ENCODE data around the gene SCEL.
"Not testable (repeated sequence)": the region's sequence is repeated elsewhere in the genome, so short reads cannot be mapped to it uniquely, and the experiment has no call there.

SCEL gene

DNA sequence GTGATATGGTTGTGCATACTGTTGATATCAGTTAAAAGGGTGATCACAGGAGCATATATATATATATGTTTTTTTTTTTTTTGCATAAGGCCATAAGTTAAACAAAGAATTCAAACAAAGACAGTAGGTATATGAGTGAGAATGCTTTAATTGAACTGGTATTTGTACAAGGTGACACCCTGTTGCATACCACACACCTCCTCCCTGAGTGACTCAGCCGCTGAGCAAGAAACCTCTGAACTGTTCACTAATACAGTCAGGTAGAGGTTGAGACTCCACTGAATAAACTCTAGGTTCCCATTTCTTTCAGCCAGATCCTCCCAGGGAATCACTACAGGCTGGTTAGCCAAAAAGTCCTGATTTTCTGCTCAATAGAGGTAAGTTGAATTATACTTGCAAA, at the start of gene SCEL:
TSS of gene SCEL (plus strand) at position 259 of the 400 bp plus-strand sequence. CDS start 20,170 bp downstream, outside the sequence.
- DNase-seq, result no peak

GRCh38 chr13:77489566-77490337, 45.8 kb upstream of the SCEL start:
- no peak for DNase-seq

DNA sequence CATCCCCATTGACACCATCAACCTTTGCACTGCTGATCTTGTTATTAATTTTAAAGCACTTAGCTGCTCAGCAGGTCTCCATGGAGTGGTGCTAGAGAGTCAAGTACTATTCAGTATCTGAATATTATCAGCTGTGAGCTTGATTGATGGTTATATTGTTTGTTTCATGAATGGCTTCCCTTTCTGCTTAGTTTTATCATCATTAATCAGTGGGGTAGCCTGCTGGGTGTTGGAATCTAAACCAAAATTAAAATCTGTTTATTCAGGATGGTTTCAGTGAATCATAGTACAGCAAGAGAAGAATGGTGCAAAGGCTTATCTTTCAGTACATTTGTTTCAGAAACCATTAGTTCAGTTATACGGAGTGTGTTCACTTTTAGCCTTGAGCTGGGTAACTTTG, 42.5 kb upstream of the SCEL start:
- no peak for DNase-seq

GRCh38 chr13:77494226-77494625, 41.3 kb upstream of the SCEL start:
- DNase-seq, result no peak

- no peak for DNase-seq
Measured at GRCh38 chr13:77497350-77497749, 38.2 kb upstream of the SCEL start.

- DNase-seq, result no peak
Measured at GRCh38 chr13:77497835-77498234, 37.7 kb upstream of the SCEL start.

DNA sequence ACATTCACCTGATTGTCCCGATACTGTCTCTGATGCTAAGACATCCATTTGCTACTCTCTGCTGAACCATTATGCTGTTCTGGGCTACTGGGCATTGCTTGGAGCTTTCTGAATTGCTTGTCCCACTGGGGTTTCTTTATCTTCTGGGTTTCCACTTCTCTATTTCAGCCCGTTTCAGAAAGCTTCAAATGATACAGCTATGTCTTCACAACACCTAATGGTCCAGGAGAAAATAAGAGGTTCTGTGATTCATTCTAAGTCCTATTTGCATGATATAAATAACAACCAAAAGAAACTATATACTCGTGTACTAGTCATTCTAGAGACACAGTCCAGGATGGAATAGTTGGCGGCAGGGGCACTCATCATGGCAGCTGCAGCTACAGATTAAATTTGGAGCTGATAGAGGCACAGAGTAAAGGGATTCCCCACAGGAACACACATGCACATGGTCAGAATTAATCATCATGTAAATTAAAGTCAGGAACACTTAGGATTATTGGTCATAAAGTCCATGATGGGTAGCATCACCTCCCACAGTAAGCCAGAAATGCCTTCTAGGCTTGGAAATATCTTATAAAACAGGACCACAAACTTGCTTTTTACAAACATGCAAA, 33.3 kb upstream of the SCEL start:
- DNase-seq, result no peak

DNA sequence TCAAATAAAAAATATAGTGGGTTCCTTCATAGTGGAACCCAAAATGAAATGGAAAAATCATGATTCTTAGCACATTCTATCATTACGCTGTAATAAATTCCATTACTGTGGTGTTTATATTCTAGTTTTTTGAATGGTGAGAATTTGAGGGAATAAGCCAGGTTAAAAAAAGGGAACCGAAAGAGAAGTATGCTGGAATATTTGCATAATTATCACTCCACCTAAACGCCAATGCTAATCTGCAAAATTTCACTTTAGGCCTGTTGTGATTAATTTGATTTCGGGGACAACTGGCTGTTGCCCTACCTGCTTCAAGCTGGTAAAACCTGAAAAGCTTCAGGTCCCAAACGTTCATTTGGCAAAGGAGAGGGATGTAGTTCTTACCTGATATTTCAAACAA, 32.1 kb upstream of the SCEL start:
- DNase-seq, result no peak

GRCh38 chr13:77506874-77507273, 28.6 kb upstream of the SCEL start:
- DNase-seq, result no peak

DNA sequence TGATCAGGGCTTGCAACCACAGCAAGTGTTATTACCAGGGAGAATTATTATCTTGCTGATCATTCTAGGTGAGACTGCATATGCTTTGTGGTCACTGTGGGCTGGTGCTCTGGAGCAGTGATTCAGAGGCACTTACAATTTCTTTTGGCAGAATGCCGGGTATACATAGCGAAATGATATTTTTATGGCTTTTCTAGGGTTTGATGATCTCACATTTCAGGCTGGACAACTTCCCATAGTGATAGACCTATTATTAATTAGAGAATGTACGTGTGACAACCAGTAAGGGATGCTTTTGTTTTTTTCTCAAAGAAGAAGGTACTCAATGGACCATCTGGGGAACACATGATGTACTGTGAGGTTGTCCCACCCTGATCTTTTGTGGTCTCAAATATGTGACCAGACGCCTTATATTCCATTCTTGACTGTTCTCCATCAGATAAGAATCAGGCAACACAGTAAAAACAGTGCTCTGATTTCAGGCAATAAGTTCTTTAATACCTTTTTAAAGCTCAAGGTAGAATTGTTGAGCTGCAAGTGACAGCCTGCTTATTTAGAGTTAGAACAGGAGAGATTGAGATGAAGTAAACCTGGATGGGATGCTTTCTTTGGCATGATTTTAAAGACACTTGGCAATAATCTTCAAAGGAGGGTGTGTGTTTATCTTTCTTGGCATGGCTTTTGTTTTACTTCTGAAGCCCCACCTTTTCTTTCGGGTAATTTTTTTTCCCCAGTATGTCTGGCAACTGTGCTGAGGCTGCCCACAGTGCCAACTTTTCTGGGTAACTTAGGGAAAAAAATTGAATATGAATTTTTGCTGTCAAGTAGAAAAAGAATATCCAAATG, 27.4 kb upstream of the SCEL start:
- DNase-seq, result no peak

DNA sequence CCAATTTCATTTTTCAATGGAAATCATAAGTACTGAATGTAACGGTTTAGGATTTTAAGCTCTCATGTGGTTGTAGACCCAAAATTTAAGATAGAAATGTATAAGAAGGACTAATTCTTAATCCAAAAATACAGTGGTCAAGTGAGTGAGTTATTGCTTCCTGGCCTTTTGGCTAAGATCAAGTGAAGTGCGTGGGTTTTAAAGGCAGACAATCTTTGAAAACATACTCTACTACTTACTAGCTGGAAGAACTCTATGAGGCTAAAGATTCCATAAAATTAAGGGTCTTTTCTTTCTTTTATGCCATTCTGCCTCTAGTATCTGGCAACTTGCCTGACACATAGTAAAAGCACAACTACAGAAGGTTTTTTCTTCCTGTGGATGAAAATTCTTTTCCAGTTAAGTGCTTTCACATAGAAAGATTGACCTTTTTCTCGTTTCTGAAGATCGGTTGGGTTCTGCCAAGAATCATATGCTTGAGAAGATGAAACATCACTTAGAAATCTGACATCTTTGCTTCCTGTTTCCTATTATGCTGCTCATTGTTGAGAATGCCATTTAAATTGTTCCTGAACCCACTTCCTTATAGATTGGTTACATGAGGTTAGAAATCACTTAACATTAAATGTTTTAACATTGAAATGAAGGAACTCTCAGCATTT, 26.4 kb upstream of the SCEL start:
- DNase-seq, result no peak

DNA sequence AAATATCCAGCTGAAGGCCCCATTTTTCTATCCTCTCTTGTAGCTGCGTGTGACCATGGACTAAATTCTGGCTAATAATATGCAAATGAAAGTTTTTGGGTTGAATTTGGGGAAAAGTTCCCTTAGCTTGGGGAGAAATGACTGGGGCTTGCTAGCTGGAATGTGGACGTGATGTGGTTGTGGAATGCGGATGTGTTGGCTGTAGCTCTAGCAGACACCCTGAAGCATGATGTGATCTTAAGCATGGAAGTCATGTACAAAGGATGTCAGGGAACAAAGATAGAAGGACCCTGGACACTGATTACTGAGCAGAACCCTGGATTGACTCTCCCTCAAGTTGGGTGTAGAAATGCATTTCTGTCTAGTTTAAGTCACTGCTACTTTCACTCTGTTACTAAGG, 25.4 kb upstream of the SCEL start:
- DNase-seq, result no peak

DNA sequence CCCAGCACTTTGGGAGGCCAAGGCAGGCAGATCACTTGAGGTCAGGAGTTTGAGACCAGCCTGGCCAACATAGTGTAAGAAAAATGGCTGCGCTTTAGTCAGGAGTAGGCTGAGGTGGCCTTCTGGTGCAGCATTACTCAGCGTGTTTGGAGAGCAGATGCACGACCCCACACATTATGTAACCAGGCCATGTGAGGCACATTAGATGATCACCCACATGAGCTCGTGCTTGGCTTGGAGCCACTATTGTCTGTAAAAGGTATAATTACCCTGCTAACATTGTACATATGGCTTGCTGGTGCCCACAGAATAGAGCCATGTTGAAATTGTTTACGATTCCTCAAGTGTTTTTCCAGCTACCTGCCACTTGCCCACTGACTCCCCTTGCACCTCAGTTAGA, 24.0 kb upstream of the SCEL start:
- no peak for DNase-seq

DNA sequence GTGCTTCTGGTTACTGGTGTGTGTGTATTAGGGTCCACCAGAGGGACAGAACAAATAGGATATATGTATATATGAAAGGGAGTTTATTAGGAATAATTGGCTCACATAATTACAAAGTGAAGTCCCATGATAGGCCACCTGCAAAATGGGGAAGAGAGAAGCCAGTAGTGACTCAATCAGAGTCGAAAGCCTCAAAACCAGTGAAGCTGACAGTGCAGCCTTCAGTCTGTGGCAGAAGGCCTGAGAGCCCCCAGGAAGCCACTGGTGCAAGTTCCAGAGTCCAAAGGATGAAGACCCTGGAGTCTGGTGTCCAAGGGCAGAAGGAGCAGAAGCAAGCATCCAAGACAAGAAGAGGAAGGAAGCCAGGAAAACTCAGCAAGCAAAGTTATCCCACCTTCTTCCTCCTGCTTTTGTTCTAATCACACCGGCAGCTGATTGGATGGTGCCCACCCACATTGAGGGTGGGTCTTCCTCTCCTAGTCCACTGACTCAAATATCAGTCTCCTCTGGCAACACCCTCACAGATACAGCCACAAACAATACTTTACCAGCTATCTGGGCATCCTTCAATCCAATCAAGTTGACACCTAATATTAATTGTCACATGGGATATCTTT, 21.7 kb upstream of the SCEL start:
- DNase-seq, result no peak

DNA sequence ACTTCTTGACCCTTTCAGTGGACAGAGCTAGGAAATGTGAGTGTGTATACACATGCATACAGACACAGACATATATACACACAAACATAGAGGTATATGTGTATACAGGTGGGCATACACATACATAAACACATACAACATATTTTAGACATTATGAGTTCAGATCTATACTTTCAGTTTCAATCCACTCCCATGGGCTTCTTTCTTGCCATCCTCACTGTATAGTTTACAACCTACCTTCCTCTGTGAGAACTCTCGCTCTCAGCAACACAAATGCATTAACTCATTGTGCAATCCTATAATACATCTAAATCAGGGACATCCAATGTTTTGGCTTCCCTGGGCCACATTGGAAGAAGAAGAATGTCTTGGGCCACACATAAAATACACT, 21.2 kb upstream of the SCEL start:
- no peak for DNase-seq

- no peak for DNase-seq
Measured at GRCh38 chr13:77515785-77516184, 19.7 kb upstream of the SCEL start.

GRCh38 chr13:77516342-77516789, 19.1 kb upstream of the SCEL start:
- no peak for DNase-seq

- DNase-seq, result no peak
Measured at GRCh38 chr13:77518266-77518665, 17.2 kb upstream of the SCEL start.

GRCh38 chr13:77519396-77519795, 16.1 kb upstream of the SCEL start:
- DNase-seq, result not testable (repeated sequence)

GRCh38 chr13:77519808-77520207, 15.7 kb upstream of the SCEL start:
- DNase-seq, result no peak

DNA sequence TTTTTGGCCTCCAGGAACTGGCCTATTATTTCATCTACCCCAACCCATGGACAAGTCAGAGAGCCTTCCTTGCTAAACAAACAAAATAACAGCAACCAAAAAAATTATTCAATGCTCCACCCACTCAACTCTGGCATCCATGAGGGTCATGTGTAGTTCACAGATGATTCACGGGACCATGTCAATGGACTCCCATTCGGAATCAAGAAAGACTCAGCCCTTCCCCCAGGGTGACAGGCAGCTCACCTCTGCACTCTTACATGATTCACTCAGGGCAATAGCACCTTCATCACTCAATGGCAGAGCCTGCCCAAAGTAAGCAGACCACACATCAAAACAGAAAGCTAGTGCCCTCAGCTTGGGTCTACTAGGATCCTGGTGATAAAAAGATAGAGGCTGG, 14.3 kb upstream of the SCEL start:
- DNase-seq, result no peak

DNA sequence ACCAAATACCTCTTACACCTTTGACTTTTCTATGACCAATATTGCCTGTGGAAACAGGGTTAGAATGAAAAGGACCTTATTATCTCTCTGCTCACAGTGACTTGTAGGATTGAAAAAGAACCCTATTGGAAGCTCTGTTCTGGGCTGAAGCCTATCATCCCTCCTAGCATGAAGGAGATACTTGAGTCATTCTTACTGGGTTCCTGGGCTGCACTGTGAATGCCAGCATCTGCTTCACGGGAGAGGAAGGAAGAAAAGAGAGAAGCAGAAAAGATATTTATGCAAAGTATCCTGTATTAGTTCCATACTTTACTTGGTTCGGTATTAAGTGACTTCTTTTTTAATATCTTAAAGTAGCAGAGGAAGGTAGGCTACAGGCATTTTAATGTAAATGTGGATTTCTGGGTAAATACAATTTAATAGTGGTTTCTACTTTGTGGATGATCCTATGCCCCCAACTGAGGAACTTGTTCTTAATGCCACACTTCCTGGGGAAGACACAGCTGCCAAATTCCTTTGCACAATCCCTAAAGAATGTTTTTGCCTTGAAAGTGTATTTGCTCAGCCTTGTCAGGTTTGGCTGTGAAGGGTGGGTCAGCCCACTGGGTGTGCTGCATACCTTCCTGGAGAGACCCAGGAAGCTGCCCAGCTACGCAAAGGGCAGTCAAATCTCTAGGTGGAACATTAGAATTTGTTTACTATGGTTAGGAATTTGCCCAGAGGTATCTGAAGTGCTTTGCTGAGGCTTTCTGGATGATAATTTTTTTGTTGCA, 13.7 kb upstream of the SCEL start:
- DNase-seq, result no peak

Data from CD4-positive, alpha-beta T cell treated with Interleukin-15 for 1 hour (primary cell).